HEK293 (cell line): ENCODE measurements around the gene COBL.

Experiments
- ZBTB7A ChIP-seq: fragments of 450-650 bp; formaldehyde crosslinking; IDR thresholded peaks from 2 replicates; pipeline ENCODE4 v1.5.1; 2016; ENCODE audit warnings: low read depth, missing biosample characterization, missing genetic modification characterization
- ZIC2 ChIP-seq: fragments of 450-650 bp; formaldehyde crosslinking; IDR thresholded peaks from 2 replicates; pipeline ENCODE4 v1.5.1; 2016; ENCODE audit warnings: missing biosample characterization, missing genetic modification characterization
- ZNF501 ChIP-seq: fragments of 450-650 bp; formaldehyde crosslinking; IDR thresholded peaks from 2 replicates; pipeline ENCODE4 v1.5.1; 2016; ENCODE audit warnings: missing biosample characterization, missing genetic modification characterization
- ZNF555 ChIP-seq: fragments of 450-650 bp; formaldehyde crosslinking; conservative IDR thresholded peaks from 2 replicates; pipeline ENCODE4 v1.5.1; 2017; ENCODE audit warnings: missing biosample characterization, mild to moderate bottlenecking, missing genetic modification characterization, inconsistent platforms
- ZNF629 ChIP-seq: fragments of 450-650 bp; formaldehyde crosslinking; IDR thresholded peaks from 2 replicates; pipeline ENCODE4 v1.5.1; 2017; ENCODE audit warnings: missing biosample characterization, missing genetic modification characterization
- ZNF670 ChIP-seq: fragments of 450-650 bp; formaldehyde crosslinking; IDR thresholded peaks from 2 replicates; pipeline ENCODE4 v1.5.1; 2016; ENCODE audit warnings: missing biosample characterization, missing genetic modification characterization, low read depth
- TF ChIP-seq, protein P1 (sequence below): fragments of 450-650 bp; formaldehyde crosslinking; IDR thresholded peaks from 2 replicates; pipeline ENCODE4 v1.5.1; 2016; ENCODE audit warnings: missing biosample characterization, missing genetic modification characterization
- TF ChIP-seq, protein P2 (sequence below): fragments of 450-650 bp; formaldehyde crosslinking; IDR thresholded peaks from 2 replicates; pipeline ENCODE4 v1.5.1; 2016; ENCODE audit warnings: missing biosample characterization, missing genetic modification characterization

DNA sequence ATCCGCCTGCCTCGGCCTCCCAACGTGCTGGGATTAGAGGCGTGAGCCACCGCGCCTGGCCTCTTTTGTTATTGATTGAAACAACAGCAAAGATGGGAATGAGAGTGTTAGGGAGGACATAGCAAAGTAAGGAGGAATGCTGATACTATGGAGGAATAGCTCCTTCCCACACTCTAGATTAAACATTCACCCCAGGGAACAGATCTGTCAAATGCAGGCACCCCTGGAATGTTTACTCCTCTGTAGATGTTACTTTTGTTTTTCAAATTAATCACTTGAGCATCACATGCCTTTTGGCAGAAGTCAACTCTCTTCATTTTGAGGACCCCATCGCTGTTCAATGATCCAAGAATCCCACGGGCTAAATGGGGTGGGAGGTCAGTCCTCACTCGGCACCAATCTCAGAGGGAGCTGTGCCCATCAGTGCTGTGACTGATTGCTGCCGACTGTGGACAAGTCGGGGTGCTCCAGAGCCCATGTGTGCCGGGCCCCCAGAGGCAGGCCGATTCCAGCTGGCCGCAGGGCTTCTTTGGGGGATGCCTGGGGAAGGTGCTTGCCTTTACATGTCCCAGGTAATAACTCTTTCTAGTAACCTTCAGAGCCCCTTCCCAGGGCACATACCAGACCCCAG lies 10.2 kb upstream of the COBL start:
- TF ChIP-seq ZNF670 (tag by site-specific recombination) = no peak
- TF ChIP-seq ZNF501 = no peak
- TF ChIP-seq, protein P1, sequence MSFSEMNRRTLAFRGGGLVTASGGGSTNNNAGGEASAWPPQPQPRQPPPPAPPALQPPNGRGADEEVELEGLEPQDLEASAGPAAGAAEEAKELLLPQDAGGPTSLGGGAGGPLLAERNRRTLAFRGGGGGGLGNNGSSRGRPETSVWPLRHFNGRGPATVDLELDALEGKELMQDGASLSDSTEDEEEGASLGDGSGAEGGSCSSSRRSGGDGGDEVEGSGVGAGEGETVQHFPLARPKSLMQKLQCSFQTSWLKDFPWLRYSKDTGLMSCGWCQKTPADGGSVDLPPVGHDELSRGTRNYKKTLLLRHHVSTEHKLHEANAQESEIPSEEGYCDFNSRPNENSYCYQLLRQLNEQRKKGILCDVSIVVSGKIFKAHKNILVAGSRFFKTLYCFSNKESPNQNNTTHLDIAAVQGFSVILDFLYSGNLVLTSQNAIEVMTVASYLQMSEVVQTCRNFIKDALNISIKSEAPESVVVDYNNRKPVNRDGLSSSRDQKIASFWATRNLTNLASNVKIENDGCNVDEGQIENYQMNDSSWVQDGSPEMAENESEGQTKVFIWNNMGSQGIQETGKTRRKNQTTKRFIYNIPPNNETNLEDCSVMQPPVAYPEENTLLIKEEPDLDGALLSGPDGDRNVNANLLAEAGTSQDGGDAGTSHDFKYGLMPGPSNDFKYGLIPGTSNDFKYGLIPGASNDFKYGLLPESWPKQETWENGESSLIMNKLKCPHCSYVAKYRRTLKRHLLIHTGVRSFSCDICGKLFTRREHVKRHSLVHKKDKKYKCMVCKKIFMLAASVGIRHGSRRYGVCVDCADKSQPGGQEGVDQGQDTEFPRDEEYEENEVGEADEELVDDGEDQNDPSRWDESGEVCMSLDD (tag by site-specific recombination) = no peak
- TF ChIP-seq ZNF629 (tag by site-specific recombination) = no peak
- no peak for TF ChIP-seq ZBTB7A (tag by site-specific recombination)
- TF ChIP-seq ZIC2 (tag by site-specific recombination) = no peak
- TF ChIP-seq, protein P2, sequence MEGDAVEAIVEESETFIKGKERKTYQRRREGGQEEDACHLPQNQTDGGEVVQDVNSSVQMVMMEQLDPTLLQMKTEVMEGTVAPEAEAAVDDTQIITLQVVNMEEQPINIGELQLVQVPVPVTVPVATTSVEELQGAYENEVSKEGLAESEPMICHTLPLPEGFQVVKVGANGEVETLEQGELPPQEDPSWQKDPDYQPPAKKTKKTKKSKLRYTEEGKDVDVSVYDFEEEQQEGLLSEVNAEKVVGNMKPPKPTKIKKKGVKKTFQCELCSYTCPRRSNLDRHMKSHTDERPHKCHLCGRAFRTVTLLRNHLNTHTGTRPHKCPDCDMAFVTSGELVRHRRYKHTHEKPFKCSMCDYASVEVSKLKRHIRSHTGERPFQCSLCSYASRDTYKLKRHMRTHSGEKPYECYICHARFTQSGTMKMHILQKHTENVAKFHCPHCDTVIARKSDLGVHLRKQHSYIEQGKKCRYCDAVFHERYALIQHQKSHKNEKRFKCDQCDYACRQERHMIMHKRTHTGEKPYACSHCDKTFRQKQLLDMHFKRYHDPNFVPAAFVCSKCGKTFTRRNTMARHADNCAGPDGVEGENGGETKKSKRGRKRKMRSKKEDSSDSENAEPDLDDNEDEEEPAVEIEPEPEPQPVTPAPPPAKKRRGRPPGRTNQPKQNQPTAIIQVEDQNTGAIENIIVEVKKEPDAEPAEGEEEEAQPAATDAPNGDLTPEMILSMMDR (tag by site-specific recombination) = no peak
- TF ChIP-seq ZNF555 (tag by site-specific recombination) = no peak
